ENCODE measurements around the gene PELI2.

- no peak for TF ChIP-seq CTCF (IDR thresholded peaks at IDR 0.05)
- no peak for TF ChIP-seq POLR2A (IDR thresholded peaks at IDR 0.05)
- TF ChIP-seq EP300 (IDR thresholded peaks at IDR 0.05): no peak
Observed at GRCh38 chr14:56102941-56103340, 15.3 kb upstream of the PELI2 start.

Measured in ovary (tissue), 3 donors.